GM18519 (cell line): ENCODE results near the gene TNFAIP8L3.

Experiments
- ATAC-seq: cut with Tn5 transposase; IDR thresholded peaks from one replicate; pipeline ENCODE4 v1.9.1; 2021; ENCODE audit warnings: mild to moderate bottlenecking, moderate library complexity; ENCODE audit not compliant: unreplicated experiment, low FRiP score

The TNFAIP8L3 gene

DNA sequence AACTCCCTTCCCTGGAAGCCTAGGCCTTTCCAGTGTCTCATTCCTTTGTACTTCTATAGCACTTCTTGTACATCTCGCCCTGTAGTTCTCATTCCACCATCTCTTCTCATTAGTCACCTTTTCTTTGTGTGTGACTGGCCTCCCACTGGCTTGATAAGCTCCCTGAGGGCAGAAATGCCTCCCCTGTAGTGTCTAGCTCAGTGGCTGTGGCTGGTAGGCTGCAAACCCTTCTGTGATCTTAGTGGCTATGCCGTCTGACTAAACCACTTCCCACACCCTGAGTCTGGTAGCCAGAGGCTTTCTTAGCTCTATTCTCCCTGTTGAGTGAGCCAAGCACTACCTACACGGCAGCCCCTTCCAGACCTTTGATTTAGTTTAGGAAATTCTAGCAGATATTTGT is 24.4 kb upstream of the TNFAIP8L3 start:
- no peak for ATAC-seq

- ATAC-seq: no peak
Observed at GRCh38 chr15:51117270-51117669, 22.6 kb upstream of the TNFAIP8L3 start.

- no peak for ATAC-seq
Observed at GRCh38 chr15:51114437-51115119, 19.9 kb upstream of the TNFAIP8L3 start.

DNA sequence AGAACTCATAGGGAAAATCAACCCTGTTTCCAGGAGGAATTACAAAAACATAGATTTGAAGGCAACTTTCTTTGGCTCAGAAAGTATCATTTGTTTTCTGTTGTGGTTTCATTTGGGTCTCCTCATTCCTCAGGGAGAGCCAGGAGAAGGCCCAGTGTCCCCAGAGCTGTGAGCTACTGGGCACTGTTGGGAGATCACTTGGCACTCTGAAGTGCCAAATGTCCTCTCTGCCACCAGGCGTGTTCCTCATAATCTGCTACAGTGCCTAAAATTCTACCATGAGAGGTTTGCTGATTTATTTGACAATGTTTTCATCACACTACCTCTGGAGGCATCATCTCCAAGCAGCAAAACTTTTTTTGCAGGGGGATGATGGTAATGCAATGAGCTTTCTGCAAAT is 17.4 kb upstream of the TNFAIP8L3 start:
- no peak for ATAC-seq

GRCh38 chr15:51111061-51111460 is 16.4 kb upstream of the TNFAIP8L3 start:
- ATAC-seq: no peak

GRCh38 chr15:51110171-51110570 is 15.5 kb upstream of the TNFAIP8L3 start:
- ATAC-seq: no peak

- ATAC-seq: no peak
Observed at GRCh38 chr15:51108933-51109550, 14.3 kb upstream of the TNFAIP8L3 start.

- ATAC-seq: no peak
Observed at GRCh38 chr15:51107612-51108011, 12.9 kb upstream of the TNFAIP8L3 start.

GRCh38 chr15:51106481-51106880 is 11.8 kb upstream of the TNFAIP8L3 start:
- no peak for ATAC-seq

- ATAC-seq: no peak
Observed at GRCh38 chr15:51105430-51106016, 10.8 kb upstream of the TNFAIP8L3 start.

- ATAC-seq: no peak
Observed at GRCh38 chr15:51104512-51104911, 9.8 kb upstream of the TNFAIP8L3 start.

DNA sequence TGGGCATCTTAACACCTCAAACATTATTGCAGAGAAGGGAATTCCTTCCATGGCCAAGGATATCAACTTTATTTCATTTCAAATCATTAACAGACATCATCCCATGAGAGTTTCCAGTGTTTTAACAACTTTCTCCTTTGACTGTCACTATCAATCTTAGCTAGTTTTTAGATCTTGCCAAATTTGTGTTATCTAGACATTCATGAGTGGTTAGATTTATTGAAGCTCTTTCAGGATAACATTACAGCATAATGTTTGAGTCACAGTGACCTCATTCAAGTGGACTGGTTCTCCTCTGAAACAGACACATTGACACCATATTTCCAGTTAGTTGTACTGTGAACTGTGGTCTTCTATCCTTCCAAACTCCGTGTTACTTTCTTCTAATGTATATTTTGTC is 8.6 kb upstream of the TNFAIP8L3 start:
- no peak for ATAC-seq

DNA sequence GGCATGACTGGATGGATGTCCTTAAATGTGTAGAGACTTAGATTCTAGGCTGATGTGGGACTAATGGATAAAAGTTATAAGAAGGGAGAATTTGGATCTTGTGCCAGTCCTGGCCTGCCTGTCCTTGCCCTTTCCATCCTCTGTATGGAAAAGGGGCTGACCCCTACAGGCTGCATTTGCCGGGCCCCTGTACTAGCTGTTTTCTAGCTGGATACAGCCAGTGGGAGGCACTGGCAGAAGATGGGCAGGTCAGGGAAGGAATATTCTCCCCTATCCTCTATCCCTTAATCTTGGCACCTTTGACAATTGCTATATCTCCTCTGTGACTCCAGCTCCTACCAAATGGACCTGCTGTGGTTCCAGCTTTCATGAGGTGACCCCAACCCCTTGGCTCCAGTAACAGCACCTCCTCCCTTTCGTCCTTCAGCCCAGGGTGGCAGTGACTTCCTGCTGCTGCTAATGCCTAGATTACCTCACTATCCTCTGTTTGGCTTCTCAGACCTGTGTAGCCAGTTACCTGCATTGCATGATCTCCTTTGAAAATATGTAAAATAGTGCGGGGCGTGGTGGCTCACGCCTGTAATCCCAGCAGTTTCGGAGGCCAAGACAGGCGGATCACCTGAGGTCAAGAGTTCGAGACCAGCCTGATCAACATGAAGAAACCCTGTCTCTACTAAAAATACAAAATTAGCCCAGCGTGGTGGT is 6.2 kb upstream of the TNFAIP8L3 start:
- no peak for ATAC-seq

DNA sequence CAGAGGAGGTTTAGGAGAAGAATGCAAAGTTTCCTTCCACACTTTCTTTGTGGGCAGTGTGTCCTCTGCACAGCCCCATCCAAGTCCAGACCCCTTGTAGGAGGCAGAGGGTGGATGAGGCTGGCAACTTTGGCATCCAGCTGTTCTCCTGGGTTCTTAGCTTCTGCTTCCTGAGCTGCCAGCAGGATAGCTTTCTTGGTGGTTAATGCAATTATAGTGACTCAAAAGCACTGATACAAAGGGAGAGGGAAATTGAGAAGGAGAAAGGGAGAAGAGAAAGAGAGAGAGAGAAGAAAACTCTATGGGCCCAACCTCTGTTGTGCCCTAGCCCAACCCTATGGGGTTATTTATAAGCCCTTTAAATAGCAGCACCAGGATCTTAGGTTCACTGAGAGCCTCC is 4.5 kb upstream of the TNFAIP8L3 start:
- ATAC-seq: no peak

GRCh38 chr15:51098331-51098619 is 3.6 kb upstream of the TNFAIP8L3 start:
- no peak for ATAC-seq

DNA sequence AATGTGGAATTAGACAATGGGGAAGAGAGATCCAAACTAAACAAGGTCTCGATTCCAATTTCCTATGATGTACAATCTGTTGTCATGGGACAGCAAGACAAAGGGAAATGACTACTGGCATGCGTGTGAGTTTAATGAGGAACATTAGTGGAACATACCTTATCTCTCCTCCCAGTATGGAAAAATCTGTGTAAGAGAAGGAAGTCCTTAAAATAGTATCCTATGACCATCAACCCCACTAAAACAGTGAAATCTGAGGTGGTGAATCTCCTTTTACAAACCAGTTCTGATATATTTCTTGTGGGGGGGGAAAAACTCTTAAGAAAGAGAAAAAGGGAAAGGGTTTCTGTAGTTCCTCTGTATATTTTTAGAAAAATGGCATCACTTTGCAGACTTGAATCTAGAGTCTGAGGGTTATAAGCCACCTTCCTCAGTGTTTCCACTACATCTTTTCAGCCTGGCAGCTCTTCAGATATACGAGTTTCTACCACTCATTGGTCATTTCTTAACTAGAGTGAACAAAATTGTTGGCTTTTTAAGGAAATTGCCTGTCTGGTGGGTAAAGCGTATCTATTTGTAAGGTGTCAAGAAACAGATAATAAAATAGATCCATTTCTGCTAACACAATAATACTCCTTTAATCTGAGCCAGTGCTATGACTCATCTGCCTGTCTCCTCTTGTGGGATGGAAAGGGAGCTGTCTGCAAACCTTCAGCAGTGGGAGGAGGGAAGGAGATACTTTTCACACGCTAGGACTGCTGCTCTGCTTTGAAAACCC is 3.0 kb upstream of the TNFAIP8L3 start:
- no peak for ATAC-seq

GRCh38 chr15:51096976-51097375 is 2.3 kb upstream of the TNFAIP8L3 start:
- ATAC-seq: no peak

DNA sequence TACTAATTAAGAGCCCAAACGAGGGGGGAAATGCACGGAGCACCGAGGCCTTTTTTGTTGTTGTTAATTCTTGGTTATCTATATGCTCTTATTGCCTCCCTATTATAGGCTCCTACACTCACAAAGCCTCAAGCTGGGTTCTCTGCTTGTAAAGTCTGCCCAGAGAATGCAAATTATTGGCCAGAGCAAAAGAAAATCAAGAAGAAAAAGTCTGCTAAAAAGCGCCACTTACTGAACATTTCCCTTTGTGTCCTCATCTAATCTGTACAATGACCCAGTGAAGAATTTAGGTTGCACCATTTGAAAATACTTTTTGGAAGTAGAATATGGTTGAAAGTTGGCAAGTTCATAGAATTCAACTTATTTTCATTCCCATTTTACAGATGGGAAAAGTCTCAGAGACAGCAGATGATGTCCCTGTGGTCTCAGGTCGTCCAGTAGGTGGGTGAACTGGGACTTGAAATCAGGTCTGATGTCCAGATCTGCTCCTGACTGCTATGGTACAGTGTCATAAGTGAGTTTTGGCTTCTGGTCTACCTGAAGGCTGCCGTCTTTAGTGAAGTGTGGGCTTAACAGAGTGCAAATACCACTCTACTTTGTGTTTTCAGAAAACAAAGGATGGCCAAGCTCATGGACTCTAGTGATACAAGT is 1.1 kb upstream of the TNFAIP8L3 start:
- ATAC-seq: no peak

- ATAC-seq: no peak
Observed at GRCh38 chr15:51093839-51094605, 684 bp downstream of the TNFAIP8L3 start.

DNA sequence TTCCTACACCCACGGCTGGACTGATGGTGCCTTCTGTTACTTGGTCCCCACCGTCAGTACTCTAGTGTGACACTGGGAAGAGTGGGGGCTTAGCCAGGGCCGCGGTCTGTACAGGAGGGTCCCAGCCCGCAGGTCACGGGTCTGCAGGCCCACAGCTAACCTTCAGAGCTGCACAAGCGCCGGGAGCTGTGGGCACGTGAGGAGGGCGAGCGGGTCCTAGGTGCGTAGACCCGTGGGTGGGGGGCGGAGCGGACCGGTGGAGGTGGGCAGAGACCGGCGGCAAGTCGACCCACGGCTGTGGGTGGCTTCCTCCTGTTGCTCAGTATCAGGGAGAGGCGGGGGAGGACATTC is 1.2 kb downstream of the TNFAIP8L3 start:
- no peak for ATAC-seq
